Activated naive CD4-positive, alpha-beta T cell (primary cell): Measurements from ENCODE around the gene ACSL1.

ENCODE experiments used
- DNase-seq, 4 experiments: peaks; one replicate each; lab custom pipeline; 2025; lab: John Stamatoyannopoulos, UW

The ACSL1 gene

DNA sequence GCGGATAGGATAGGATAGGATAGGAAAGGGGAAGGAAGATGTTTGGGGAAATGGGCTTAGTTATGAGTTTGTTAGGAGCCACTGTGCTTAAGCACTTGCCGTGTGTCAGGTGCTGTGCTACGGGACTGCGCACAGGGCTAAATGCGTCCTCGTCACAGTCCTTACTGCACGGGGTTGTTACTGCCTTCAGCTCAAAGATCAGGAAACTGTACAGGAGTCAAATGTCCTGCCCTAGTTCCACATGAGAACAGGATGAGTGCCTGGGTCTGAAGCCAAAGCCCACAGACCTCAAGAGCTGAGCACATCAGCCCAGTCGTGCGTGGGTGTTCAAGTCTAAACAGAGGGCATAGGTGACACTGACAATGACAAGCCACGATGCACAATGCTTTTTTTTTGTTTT lies 15.0 kb downstream of the ACSL1 start:
- no peak for DNase-seq

DNA sequence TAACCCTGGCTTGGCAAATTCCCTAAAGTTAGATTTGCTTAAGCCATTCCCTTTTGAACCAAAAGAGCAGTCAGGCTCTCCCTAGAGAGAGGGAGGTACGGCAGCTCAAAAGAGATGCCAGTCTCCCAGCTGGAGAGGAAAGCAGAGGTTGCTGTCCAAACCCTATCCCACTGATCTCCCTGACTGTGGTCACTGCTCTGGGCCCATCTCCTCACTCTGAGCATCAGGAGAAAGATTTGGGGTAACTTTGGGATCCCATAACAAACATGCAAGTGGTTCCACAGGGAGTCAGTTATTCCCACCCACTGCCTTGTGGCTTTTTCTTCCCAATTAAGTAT lies 17.1 kb downstream of the ACSL1 start:
- no peak for DNase-seq

DNA sequence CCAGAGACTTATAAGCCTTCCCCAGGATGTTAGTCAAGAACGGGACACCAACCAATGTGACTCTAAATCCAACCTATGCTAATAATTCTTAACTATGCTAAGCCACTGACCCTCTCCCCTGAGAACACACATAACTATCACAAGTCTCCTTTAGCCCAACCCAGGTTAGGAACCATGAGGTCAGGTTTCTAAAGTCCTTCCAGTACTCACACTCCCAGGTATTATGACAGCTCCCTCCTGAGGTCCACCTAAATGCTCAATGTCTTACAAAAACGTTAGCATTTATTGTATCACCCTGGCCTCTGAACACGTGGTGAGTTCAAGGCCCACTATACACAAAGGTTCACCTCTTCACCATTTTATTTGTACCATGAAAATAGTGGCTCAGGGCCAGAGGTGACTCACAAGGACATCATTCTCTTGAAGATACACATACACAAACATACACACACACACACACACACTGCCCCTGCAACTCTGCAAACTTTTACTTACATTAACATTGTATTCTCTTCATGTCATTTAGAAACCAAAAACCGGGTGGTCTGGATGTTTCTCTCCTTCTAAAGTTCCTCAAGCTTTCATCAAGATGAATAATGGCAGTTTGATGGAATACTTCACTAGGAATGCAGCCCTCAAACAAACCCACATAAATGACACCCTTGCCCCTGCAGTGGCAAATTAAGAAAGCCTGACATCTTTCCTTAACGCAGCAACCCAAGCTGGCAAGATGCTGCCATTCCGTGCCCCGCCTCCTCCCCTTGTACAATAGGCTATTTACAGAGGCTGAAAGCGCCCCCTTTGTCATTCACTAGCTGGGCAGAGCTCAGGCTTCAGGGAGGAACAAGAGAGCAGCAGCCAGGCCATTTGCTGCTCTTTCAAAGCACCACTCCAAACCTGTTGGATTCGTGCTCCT lies 17.7 kb downstream of the ACSL1 start:
- no peak for DNase-seq

DNA sequence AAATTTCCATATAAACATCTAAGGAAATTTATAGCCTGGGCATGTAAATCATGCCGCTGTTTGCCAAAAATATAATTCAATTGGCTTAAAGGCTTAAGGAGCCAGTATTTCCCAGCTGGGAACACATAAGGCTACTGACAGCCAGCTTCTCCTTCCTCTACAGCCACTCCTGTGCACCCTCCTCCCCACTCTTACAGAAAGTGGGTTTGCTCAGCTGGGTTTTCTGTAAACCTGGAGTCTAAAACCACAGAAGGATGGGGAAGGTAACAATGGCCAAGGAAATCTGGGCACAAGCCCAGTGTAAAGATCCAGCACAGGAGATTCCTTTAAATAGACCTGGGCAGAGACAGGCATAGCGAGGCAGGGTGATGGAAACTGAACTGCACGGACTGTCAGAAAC lies 18.5 kb downstream of the ACSL1 start:
- no peak for DNase-seq

DNA sequence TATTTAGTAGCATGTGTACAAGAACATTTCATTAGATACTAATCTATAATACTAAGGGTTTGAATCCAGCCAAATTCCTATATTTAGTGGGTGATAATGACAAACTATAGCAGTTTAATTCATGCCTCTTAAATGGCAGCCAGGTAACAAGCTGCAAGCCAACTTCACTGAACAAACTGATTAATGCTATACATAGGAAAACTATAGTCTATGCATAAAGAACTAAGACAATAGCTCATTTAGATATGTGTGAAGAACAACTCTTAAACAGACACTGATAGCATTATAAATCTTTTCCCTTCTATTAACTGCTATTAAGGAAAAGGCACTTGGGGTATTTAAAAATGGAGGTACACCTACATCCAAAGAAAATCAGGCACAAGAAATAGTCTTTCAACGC lies 19.1 kb downstream of the ACSL1 start:
- DNase-seq: no peak

DNA sequence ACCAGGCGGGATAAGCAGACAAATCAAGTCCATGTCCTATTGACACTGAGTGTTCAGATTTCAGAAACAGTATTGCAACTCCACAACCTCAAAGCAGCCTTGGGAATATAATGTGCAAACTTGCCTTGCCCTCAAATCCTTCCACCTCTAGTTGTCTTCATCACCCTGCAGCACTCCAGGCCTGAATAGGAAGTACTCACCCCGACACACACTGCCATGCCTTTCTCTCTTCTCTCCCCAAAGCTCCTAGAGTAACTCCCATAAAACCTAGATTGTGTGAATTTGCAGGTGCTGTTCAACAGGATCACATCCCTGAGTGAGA lies 19.6 kb downstream of the ACSL1 start:
- no peak for DNase-seq

DNA sequence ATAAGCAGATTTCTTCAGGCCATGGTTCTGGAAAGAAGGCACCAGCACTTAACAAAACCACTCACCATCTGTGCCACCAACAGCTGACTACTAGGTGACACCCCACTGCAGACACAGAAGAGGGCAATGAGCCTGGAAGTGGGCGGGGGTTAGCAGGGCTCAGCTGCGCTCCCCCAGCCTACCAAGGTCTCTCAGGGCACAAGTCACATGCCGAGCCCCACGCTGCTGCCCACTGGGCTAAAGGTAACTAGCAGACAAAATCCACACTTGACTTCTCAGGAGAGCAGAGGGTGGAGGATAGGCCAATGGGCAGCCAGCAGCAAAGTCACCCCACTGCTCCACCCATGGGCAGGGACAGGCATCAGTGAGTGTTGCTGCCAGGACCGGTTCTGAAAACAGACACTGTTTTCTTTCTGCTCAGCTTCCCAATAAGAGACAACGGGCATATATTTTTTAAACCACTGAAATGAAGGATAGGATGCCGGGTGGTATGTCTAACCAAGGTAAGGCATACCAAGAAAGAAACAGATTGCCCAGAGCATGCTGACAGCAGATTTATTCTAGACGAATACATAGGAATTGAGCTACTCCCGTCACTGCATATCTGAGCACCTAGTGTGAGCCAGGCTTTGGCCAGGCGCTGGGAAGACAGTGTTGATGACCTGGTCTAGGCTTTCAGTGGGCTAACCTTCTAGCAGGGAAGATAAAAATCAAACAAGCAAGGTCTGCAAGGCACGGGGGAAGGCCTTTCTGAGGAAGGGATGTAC lies 20.1 kb downstream of the ACSL1 start:
- no peak for DNase-seq

DNA sequence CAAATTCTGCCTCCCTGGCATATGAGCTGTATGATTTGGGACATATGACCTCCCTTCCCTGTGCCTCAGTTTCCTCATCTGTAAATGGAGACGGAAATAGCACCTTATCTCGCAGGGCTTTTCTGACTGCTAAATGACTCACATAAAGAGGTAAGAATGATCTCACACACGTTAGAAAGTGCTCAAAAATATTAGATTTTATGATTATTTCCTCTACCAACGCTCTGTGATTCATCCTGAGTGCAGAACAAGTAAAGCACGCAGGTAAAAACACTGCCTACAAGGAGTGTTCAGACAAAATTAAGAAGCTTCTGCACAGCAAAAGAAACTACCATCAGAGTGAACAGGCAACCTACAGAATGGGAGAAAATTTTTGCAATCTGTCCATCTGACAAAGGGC lies 21.1 kb downstream of the ACSL1 start:
- no peak for DNase-seq

DNA sequence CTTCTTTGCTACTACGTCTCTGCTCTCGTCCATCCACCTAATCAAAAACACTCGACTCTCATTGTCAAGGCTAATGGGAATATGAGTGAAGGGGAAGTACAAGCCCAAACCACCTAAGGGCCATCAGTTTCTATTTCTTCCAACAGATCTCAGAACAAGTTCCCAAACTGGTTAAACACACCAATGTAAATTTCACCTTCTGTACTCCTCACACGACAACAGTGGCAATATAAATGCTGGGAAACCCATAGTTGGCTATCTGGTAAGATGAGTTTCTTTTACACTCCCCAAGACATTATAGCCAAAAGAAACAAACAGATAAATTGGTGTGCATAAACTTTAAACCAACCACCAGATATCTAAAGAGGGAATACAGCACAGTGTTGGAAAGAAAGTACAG lies 21.9 kb downstream of the ACSL1 start:
- DNase-seq: no peak

DNA sequence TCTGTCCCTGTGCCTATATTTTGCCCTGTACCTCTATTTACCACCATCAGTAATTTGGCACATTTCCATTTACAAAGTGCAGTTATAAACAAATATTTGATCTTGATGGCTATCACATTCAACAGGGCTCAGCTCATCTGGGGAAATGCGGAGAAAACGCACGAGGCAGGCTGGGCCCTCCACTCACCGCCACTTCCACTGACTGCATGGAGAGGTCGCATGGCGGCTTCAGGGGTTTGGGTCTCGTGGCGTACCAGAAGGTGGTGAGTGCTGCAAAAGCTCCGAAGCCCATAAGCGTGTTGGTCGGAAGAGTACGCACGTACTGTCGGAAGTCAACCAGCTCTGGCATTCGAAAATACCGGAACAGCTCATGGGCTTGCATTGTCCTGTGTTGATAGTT lies 22.6 kb downstream of the ACSL1 start:
- no peak for DNase-seq

DNA sequence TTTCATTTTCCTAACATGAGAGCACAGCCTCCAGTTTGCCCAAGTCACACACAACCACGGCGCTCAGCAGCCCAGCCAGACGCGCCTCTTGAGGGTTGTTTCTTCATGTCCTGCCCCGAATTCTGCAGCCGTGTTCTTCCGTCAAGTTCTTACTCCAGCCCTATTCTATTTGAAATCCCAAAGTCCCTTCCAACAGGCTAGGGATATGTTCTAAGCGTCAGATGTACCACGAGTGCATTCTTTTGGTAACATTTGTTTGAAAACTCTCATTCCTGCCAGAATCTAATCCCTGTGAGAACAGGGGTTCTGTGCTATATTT lies 23.1 kb downstream of the ACSL1 start:
- no peak for DNase-seq

DNA sequence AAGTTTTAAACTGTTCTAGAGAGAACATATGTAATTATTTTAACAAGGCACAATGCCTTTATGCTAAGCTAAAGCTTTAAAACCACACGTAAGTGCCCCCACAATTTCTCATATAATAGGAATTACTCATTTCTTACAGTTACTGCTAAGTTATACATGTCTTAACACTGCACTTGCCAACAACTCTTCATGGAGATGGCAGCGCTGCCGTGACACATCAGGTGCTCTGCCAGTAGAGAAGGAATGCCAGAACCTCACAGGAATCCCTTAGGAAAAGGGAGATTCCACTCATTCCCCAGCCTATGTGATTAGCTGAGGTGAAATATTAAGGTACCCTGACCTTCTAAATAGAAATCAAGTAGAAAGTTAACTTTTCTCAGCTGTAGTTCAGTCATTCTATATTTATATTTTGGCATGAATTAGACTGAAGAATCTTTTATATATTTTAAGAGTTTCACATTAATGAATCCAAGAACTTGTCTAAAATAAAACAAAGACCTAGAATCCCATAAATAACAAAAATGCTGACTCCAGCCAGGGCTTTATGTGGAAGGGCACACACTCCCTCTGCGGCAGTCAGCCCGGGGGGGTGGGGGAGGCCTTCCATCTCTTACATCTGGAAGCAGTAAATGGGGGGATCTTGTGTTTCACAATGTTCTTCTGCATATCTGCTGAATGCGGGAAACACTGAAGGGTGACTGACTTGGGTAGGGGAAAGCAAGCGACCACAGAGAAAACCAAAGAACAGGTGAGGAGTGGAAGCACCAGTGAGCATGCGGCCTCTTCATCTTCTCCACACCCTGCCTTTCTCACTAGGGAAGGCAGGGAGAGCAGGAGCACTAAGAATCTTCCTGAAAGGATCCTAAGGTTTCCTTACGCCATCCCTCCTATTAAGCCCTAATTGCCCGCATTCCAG lies 23.7 kb downstream of the ACSL1 start:
- no peak for DNase-seq

DNA sequence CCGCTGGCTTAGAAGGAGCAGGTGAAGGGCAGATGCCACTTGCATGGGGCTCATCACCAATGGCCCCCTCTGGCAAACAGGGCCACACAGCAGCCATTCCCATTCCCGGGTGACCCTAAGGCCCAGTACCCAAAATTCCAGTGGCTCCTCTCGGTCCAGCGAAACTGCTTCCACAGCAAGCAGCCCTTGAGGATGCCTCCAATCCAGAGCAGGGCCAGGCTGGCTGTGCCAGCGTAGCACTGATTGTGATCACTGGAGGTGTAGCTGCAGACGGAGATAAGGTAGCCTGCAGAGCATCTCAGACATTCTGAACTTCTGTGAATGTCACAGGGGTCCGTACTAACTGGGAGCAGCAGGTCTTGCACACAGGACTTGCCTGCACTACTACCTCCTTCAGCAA lies 27.3 kb downstream of the ACSL1 start:
- DNase-seq: no peak

DNA sequence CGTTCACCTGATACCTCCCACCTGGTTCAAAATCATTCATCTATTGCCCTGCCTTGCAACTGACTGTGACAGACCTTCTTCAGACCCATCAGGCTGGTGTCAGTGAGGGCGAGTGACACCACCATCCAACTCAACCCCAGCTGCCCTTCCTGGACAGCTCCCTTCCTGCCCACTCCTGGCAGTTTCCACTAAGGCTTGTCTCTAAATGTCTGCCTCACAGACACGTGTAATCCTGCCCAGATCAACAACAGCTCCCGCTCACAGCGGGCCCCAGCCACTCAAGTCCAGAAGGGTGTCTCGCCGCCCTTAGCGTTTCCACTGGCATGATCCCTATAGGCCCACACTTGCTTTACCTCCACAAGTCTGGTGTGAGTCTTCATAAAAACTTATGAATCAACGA lies 28.9 kb downstream of the ACSL1 start:
- DNase-seq: no peak

DNA sequence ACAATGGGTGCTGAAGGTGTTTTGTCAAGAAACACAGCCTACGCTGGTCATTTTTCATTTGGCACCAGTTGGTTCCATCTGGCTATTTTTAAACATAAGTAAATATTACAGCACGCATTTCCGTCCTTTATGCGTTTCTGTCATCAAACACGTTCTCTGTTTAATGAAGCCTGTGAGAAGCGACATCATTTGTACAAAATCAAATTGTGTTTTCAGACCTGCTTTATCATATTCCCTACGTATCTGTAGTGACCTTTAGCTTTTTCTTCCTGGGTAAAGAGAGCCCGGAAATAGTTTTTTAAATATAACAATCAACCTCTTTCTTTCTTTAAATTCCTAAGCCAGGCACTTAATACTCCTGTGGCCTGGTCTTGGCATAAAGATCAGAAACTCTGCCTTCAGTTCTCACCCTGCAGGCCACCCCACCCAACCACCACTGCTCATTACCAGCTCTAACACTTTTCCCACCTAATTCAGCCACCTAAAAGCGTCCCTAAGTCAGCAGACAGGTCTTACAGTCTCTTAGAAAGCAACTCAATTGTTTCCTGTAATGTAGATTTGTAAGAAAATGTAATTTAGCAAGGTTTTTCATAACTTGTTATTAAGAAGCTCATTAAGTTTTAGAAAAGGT lies 30.4 kb downstream of the ACSL1 start:
- DNase-seq: no peak

DNA sequence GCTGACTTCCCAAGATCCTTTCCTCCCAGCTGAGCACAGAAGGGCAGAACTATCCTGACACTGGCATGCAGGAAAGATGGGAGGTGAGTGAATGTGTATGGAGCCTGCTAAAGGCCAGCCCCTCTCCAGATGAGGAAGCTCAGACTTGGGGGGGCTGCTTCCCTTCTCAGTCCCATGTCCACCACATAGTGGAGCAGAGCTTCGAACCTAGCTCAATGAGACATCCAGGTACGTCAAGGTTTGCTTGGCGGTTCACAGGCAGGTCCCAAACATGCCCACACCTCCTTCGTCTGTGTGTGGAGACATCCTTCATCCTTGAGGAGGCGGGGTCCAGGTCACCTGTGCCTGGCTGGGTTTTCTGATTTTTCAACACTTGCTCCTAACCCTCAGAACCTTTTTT lies 31.3 kb downstream of the ACSL1 start:
- no peak for DNase-seq

DNA sequence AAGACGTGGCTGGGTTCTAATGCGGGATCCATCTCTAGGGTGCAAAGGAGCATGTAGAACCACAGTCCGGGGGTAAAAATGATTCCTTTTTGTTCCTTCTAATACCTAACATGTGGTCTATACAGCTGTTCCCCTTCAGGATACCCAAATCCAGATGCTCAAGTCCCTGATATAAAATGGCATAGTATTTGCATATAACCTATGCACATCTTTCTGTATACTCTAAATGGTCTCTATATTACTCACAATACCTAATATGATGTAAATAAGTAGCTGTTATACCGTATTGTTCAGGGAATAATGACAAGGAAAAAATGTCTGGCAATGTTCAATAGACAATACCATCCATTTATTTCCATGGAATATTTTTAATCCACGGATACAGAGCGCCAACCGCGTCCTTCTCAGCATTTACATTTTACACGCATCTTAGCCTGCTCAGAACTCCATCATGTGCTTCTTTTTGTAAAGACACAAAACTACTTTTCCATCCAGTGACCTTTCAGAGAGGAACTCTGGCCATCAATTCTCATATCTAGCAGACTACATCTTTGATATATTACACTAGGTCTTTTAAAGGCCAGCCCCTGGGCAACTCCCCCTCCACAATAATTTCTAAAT lies 31.9 kb downstream of the ACSL1 start:
- DNase-seq: no peak

DNA sequence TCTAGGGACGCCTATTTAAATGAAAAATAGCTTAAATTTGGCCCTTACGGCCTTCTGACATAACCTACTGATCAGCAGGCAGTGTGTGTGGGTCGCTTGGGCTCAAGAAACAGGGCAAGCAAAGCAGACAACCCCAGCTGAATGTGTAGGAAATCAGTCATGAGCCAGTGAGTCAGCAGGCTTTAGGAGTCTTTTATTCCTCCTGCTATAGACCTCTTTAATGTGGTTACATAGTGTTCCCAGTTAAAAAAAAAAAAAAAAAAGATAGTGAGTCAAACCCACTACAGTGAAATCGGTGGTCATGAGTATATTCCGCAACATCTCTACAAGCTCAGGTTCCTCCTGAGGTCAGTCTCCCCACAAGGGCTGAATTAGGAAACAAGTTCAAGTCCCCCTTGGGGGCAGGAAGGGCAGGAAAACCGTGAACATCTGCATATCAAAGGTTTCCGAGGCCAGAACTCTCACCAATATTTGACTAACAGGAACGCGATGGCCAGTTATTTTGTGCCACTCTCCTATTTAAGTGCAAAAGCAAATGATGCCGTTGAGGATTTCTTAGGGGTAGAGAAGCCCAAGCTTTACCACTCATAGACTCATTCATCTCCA lies 32.7 kb downstream of the ACSL1 start:
- no peak for DNase-seq

DNA sequence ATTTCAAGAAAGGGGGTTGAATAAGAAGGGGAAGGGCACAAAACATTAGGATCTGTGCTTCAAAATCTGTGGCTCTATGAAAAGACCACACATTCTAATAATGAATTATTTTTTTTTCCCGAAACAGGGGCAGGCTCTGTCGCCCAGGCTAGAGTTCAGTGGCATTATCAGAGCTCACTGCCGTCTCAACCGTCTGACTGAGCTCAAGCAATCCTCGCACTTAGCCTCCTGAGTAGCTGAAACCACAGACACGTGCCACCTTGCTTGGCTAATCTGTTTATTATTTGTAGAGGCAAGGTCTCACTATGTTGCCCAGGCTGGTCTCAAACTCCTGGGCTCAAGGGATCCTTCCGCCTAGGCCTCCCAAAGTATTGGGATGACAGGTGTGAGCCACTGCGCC lies 33.4 kb downstream of the ACSL1 start:
- no peak for DNase-seq

DNA sequence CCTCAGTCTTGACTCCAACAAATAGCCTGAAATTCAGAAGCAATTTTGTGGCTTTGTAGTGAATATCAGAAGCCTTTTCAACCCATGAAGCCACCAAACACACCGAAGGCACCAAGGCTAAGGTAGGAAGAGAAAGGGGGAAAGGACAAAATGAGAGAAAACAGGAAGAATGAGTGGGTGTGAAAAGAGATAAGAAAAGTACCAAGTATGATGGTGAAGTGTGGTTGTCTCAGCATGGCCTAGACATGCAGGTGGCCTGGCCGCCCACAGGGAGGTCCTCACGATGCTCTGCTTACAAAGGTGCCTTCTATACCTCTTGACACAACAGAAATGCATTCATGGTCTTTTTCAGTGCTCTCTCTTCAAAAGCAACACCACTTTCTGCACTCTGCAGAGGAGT lies 34.9 kb downstream of the ACSL1 start:
- DNase-seq: no peak

DNA sequence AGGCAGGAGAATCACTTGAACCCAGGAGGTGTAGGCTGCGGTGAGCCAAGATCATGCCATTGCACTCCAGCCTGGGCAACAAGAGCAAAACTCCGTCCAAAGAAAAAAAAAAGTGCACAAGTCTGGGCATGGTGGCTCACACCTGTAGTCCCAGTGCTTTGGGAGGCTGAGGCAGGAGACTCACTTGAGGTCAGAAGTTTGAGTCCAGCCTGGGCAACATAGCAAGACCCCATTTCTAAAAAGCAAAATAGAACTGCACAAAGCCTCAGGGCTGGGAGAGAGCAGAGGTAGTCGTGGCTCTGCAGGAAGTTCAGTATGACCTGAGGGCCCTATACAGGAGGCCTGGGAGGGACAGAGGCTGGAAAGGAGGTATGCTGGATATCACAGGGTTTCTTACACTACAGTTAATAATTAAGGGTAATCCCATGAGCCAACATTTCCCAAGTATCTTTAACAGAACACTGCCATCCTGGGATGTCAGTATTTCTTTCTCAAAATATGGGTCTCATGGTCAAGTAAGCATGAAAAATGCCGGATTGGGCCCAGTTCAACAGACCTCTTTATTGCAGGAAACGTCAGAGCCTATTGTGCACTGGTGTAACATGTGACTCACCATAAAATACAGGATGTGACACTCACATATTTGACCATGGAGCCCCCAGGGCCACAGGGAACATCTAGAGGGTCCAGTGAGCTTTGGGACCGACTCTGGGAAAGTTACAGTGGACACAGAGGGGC lies 37.8 kb downstream of the ACSL1 start:
- DNase-seq: no peak
